ENCODE results near the gene WDR3. TPM values are rescaled to one million over a fixed set of nuclear protein-coding genes. Genes with fewer than 3 reads are reported as not detected.

The WDR3 gene
- total RNA-seq, 4 donors from 2014 or later = 12.9 to 29.2 (median 24.0) TPM

DNA sequence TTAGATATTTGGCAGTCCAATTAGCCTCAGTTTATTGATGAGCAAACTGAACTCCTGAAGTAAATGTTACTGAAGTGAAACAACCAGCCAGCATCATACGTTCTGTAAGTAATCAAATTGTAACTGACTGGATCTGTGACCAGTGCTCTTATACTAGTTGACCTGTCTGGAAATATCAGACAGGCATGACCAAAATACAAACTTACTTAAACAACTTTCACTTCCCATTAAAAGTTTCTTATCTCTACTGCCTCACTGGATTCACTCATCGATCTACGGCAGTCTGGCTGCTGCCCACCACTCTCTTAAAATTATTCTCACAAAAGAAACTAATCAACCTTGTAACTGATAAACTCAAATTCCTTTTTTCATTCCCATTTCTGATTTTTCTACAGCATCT is 56.4 kb downstream of the WDR3 start:
- H3K4me3 ChIP-seq = no peak overlapping the region
- no peak overlapping the region for H3K27ac ChIP-seq
- H3K4me1 ChIP-seq = no peaks in the 10 kb centered on the region
- no peak for DNase-seq
- in situ Hi-C loops (cut with MboI; ENCODE audit: low sequenced_read_pairs in 4 of 4) = no loop called here
- intact Hi-C loops (cut with DNase I; ENCODE audit: low total_unique reads) = no loop called here
- H3K36me3 ChIP-seq = no peaks in the 10 kb centered on the region
- no peak for ATAC-seq
- TF ChIP-seq POLR2A (IDR thresholded peaks at IDR 0.05) (no peak), CTCF (IDR thresholded peaks at IDR 0.05 in 4 of 5, conservative IDR thresholded peaks at IDR 0.05 in 1 of 5) (no peak)
- H3K27me3 ChIP-seq = no peaks in the 10 kb centered on the region
- no peaks in the 10 kb centered on the region for H3K9me3 ChIP-seq

- Histone ChIP-seq H3K27me3 (no peaks in the 10 kb centered on the region), H3K36me3 (no peaks in the 10 kb centered on the region), H3K4me1 (no peaks in the 10 kb centered on the region), H3K9me3 (no peaks in the 10 kb centered on the region), H3K4me3 (no peak overlapping the region), H3K27ac (no peak overlapping the region)
- TF ChIP-seq POLR2A (IDR thresholded peaks at IDR 0.05) (no peak), CTCF (IDR thresholded peaks at IDR 0.05 in 4 of 5, conservative IDR thresholded peaks at IDR 0.05 in 1 of 5) (no peak)
- ATAC-seq (no peak), DNase-seq (no peak)
- in situ Hi-C loops (cut with MboI; ENCODE audit: low sequenced_read_pairs in 4 of 4) = no loop called here
- intact Hi-C loops (cut with DNase I; ENCODE audit: low total_unique reads) = no loop called here
These were observed 74.8 kb downstream of the WDR3 start for GRCh38 chr1:118004312-118004711.

- TF ChIP-seq CTCF (IDR thresholded peaks at IDR 0.05 in 4 of 5, conservative IDR thresholded peaks at IDR 0.05 in 1 of 5) (no peak), POLR2A (IDR thresholded peaks at IDR 0.05) (no peak)
- Histone ChIP-seq H3K36me3 (no peaks in the 10 kb centered on the region), H3K27me3 (no peaks in the 10 kb centered on the region), H3K4me3 (no peak overlapping the region), H3K4me1 (no peaks in the 10 kb centered on the region), H3K9me3 (no peaks in the 10 kb centered on the region), H3K27ac (no peak overlapping the region)
- ATAC-seq = no peak
- intact Hi-C loops (cut with DNase I; ENCODE audit: low total_unique reads) (no loop called here), in situ Hi-C loops (cut with MboI; ENCODE audit: low sequenced_read_pairs in 4 of 4) (no loop called here)
- no peak for DNase-seq
These were observed 77.9 kb downstream of the WDR3 start for GRCh38 chr1:118007391-118007790.

- no peaks in the 10 kb centered on the region for H3K9me3 ChIP-seq
- no peak for DNase-seq
- H3K4me1 ChIP-seq = no peaks in the 10 kb centered on the region
- H3K27me3 ChIP-seq = no peaks in the 10 kb centered on the region
- intact Hi-C loops (cut with DNase I; ENCODE audit: low total_unique reads) = no loop called here
- H3K4me3 ChIP-seq = no peak overlapping the region
- no peak for TF ChIP-seq POLR2A (IDR thresholded peaks at IDR 0.05)
- in situ Hi-C loops (cut with MboI; ENCODE audit: low sequenced_read_pairs in 4 of 4) = no loop called here
- no peak overlapping the region for H3K27ac ChIP-seq
- no peaks in the 10 kb centered on the region for H3K36me3 ChIP-seq
- no peak for ATAC-seq
These were observed 78.5 kb downstream of the WDR3 start for GRCh38 chr1:118008011-118008410.

GRCh38 chr1:118012515-118013124 is 83.1 kb downstream of the WDR3 start:
- H3K36me3 ChIP-seq = no peaks in the 10 kb centered on the region
- intact Hi-C loops (cut with DNase I; ENCODE audit: low total_unique reads) = no loop called here
- no peaks in the 10 kb centered on the region for H3K27me3 ChIP-seq
- ATAC-seq (no peak), DNase-seq (no peak)
- H3K27ac ChIP-seq = no peak overlapping the region
- TF ChIP-seq CTCF (IDR thresholded peaks at IDR 0.05 in 4 of 5, conservative IDR thresholded peaks at IDR 0.05 in 1 of 5) (no peak), POLR2A (IDR thresholded peaks at IDR 0.05) (no peak)
- no peaks in the 10 kb centered on the region for H3K9me3 ChIP-seq
- no peaks in the 10 kb centered on the region for H3K4me1 ChIP-seq
- in situ Hi-C loops (cut with MboI; ENCODE audit: low sequenced_read_pairs in 4 of 4) = no loop called here
- H3K4me3 ChIP-seq = no peak overlapping the region

Measured in gastrocnemius medialis (tissue), 4 donors.